Measurements from ENCODE around the gene DNAH8.

DNAH8 gene

GRCh38 chr6:39054577-39055142 lies 339.5 kb downstream of the DNAH8 start:
- Mint-ChIP-seq H3K4me1 (no peaks in the 10 kb centered on the region), H3K4me3 (no peak overlapping the region), H3K27ac (no peak overlapping the region), H3K27me3 (ENCODE audit: low read depth) (peaks cover 70% of the 10 kb centered on the region), H3K9me3 (peaks cover 2% of the 10 kb centered on the region), H3K36me3 (ENCODE audit: low read depth) (no peaks in the 10 kb centered on the region)
- TF ChIP-seq, protein P1, sequence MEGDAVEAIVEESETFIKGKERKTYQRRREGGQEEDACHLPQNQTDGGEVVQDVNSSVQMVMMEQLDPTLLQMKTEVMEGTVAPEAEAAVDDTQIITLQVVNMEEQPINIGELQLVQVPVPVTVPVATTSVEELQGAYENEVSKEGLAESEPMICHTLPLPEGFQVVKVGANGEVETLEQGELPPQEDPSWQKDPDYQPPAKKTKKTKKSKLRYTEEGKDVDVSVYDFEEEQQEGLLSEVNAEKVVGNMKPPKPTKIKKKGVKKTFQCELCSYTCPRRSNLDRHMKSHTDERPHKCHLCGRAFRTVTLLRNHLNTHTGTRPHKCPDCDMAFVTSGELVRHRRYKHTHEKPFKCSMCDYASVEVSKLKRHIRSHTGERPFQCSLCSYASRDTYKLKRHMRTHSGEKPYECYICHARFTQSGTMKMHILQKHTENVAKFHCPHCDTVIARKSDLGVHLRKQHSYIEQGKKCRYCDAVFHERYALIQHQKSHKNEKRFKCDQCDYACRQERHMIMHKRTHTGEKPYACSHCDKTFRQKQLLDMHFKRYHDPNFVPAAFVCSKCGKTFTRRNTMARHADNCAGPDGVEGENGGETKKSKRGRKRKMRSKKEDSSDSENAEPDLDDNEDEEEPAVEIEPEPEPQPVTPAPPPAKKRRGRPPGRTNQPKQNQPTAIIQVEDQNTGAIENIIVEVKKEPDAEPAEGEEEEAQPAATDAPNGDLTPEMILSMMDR (IDR thresholded peaks at IDR 0.05; ENCODE audit: unreplicated experiment in 3 of 3), result no peak

DNA sequence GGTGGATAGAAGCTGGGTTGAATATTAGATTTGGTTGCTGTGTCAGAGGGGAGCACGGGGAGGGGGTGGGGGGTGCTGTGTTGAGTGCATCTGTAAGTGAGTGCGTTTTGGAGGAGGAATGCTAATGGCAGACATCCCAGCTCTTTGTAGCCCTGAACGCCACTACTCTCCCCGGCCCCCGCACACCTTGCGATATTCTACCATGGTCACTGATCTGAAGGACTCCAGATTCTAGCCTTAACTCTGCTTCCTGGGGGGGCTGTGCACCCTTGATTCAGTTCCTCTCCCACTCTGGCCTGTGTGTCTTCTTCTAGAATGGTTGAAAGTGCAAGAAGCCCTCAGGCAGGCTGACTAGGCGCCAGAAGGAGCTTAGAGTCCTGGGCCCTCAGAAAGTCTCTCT lies 340.6 kb downstream of the DNAH8 start:
- Mint-ChIP-seq H3K27me3 (ENCODE audit: low read depth) (peaks cover 70% of the 10 kb centered on the region), H3K9me3 (peaks cover 2% of the 10 kb centered on the region), H3K4me1 (no peaks in the 10 kb centered on the region), H3K4me3 (no peak overlapping the region), H3K27ac (no peak overlapping the region), H3K36me3 (ENCODE audit: low read depth) (no peaks in the 10 kb centered on the region)
- TF ChIP-seq, protein P1 (IDR thresholded peaks at IDR 0.05; ENCODE audit: unreplicated experiment in 3 of 3), result no peak

DNA sequence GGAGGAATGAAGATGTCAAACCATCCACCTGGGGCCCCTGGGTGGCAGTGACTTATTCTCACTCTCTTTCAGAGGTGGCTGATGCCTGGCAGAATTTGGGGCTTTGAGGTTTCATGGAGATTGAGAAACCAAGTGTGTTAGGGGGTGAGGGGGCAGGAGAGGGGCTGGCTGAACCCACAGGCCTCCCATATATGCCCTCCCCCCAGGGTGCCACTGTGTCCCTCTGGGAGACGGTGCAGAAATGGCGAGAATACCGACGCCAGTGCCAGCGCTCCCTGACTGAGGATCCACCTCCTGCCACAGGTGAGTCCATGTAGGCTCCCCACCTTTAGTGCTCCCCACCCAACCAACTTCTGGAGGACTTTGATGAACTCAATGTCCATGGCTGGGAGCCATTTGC lies 341.1 kb downstream of the DNAH8 start:
- no peaks in the 10 kb centered on the region for H3K4me1 Mint-ChIP-seq
- peaks cover 2% of the 10 kb centered on the region for H3K9me3 Mint-ChIP-seq
- peaks cover 70% of the 10 kb centered on the region for H3K27me3 Mint-ChIP-seq (ENCODE audit: low read depth)
- no peaks in the 10 kb centered on the region for H3K36me3 Mint-ChIP-seq (ENCODE audit: low read depth)
- TF ChIP-seq, protein P1 (IDR thresholded peaks at IDR 0.05; ENCODE audit: unreplicated experiment in 3 of 3), result no peak
- no peak overlapping the region for H3K4me3 Mint-ChIP-seq
- H3K27ac Mint-ChIP-seq, result no peak overlapping the region

DNA sequence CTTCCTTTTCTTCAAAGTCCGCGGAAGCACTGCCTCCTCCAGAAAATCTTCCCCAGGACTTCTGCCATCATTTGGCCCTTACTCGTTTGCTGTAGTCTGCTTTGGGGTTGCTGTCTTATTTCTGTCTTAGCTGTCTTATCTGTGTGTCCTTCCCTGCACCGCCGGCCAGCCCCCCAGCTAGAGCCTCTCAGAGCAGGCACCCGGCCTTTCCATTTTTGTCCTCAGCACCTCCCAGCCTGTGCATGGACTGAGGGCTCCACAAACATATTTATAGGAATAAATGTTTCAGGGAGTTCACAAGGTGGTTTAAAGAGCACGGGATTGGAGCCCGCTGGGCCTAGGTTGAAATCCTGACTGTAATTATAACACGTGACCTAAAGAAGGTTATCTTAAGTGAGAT lies 341.6 kb downstream of the DNAH8 start:
- Mint-ChIP-seq H3K27ac (no peak overlapping the region), H3K27me3 (ENCODE audit: low read depth) (peaks cover 68% of the 10 kb centered on the region), H3K9me3 (peaks cover 2% of the 10 kb centered on the region), H3K4me3 (no peak overlapping the region), H3K36me3 (ENCODE audit: low read depth) (no peaks in the 10 kb centered on the region), H3K4me1 (no peaks in the 10 kb centered on the region)
- TF ChIP-seq, protein P1 (IDR thresholded peaks at IDR 0.05; ENCODE audit: unreplicated experiment in 3 of 3), result no peak

DNA sequence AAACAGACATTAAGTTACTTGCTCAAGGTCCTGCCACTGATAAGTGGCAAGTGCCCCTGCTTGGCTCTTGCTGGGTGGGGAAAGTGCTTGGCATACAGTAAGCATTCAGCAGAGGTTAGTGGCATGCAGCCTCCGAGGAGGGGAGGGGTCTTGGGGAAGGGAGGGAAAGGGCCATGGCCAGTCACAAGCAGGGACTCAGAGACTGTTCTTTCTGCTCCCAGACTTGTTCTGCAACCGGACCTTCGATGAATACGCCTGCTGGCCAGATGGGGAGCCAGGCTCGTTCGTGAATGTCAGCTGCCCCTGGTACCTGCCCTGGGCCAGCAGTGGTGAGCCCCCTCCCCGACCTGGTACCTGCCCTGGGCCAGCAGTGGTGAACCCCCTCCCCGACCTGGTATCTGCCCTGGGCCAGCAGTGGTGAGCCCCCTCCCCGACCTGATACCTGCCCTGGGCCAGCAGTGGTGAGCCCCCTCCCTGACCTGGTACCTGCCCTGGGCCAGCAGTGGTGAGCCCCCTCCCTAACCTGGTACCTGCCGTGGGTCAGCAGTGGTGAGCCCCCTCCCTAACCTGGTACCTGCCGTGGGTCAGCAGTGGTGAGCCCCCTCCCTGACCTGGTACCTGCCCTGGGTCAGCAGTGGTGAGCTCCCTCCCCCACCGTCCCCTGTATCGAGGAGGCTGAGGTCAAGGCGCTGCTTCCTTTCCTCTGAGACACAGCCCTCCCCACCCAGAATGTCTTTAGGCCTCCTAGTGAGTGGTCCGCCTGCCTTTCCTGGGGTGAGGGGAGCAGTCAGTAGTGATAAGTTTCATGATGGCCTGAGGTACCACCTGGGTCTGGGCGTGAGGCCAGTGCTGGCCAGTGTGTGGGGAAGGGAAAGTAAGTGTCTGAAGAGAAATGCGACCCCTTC lies 342.4 kb downstream of the DNAH8 start:
- no peaks in the 10 kb centered on the region for H3K4me1 Mint-ChIP-seq

More for the DNA sequence above, 342.4 kb downstream of the DNAH8 start:
- H3K9me3 Mint-ChIP-seq, result peaks cover 2% of the 10 kb centered on the region
- no peaks in the 10 kb centered on the region for H3K36me3 Mint-ChIP-seq (ENCODE audit: low read depth)
- TF ChIP-seq, protein P1 (IDR thresholded peaks at IDR 0.05; ENCODE audit: unreplicated experiment in 3 of 3), result no peak
- H3K27me3 Mint-ChIP-seq (ENCODE audit: low read depth), result peaks cover 65% of the 10 kb centered on the region
- no peak overlapping the region for H3K27ac Mint-ChIP-seq
- no peak overlapping the region for H3K4me3 Mint-ChIP-seq
